Right lobe of liver (tissue), 6 donors: ENCODE results near the gene KLHDC7B. TPM values are rescaled to one million over a fixed set of nuclear protein-coding genes. Genes with fewer than 3 reads are reported as not detected.

Experiments
- ATAC-seq, 4 donors: fragments of 200-7000 bp; cut with Tn5 transposase; one replicate each; pipeline ENCODE4 v1.9.1; 2020; ENCODE audit warnings: mild to moderate bottlenecking in 4 of 4, moderate library complexity in 4 of 4
- DNase-seq, 3 donors: peaks; one replicate each; pipeline ENCODE4 v3.0.0-alpha.2; 2020
- H3K27ac ChIP-seq, 3 donors: fragments of 200-600 bp; one replicate each; pipeline ENCODE4 v1.8.0; 2022
- H3K27me3 ChIP-seq, 2 donors: fragments of 200-600 bp; one replicate each; pipeline ENCODE4 v1.8.0; 2022
- H3K36me3 ChIP-seq, 4 donors: fragments of 200-600 bp; sonication (generic) in 1 of 4; one replicate each; pipeline versions ENCODE4 v1.5.1 to v1.8.0; 2017 to 2022; ENCODE audit warnings: control low read depth in 1 of 4
- H3K4me1 ChIP-seq, 4 donors: fragments of 200-600 bp; sonication (generic) in 1 of 4; one replicate each; pipeline versions ENCODE4 v1.5.1 to v1.8.0; 2017 to 2022; ENCODE audit warnings: control low read depth in 1 of 4
- H3K4me3 ChIP-seq, 3 donors: fragments of 200-600 bp; one replicate each; pipeline ENCODE4 v1.8.0; 2022
- H3K9me3 ChIP-seq, 4 donors: fragments of 200-600 bp; sonication (generic) in 1 of 4; one replicate each; pipeline versions ENCODE4 v1.5.1 to v1.8.0; 2017 to 2022; ENCODE audit warnings: control low read depth in 1 of 4
- POLR2A ChIP-seq: fragments of 450-650 bp; IDR thresholded peaks from one replicate; pipeline ENCODE4 v1.6.1; 2017; ENCODE audit warnings: antibody characterized with exemption, mild to moderate bottlenecking
- WGBS: methylation state at CpG from one replicate; pipeline ENCODE4 v1.1.6; 2018; ENCODE audit warnings: low coverage, low lambda C conversion rate; ENCODE audit not compliant: insufficient coverage; ENCODE audit errors: missing lambda C conversion rate; 5-methylcytosine and 5-hydroxymethylcytosine counted together
- intact Hi-C, 2 donors: fragments of 100-400 bp; cut with DNase I; formaldehyde crosslinking; loops; one replicate each; pipeline versions ENCODE4 v1.11.2 to v1.14.1; 2022
- total RNA-seq, 6 experiments: library from RNA; depleted of rRNA in 2 of 6; stranded (reverse); fragments of >200 nt in 2 of 6; fragmentation: NEBNext Ultra II Directional in 3 of 6; extraction: Animal tissue kit (Norgen Biotek cat#: 25700) in 3 of 6; gene quantifications; one replicate each; pipeline versions ENCODE4 v1.1.0 to v1.2.4, GENCODE V29; 2016 to 2023
- TF ChIP-seq, protein P1 (sequence below), 4 donors: fragments of 200-600 bp in 3 of 4; fragments of 450-650 bp in 1 of 4; IDR thresholded peaks; one replicate each; pipeline versions ENCODE4 v1.5.1 to v1.8.0; 2016 to 2022; ENCODE audit warnings: antibody characterized with exemption in 4 of 4, mild to moderate bottlenecking in 2 of 4
- donor health status: DM: no; HTN: yes; CAD: no.
- donor health status: DM: no; HTN: no; CAD: no.
- donor health status: DM: no; HTN: no; CAD: no.
- donor health status: DM: no; HTN: yes; CAD: no.
- donor health status: DM: no; HTN: yes; CAD: no.

Gene KLHDC7B
- total RNA-seq, 6 experiments from 2014 or later: 0.07 to 1.4 (median 0.62) TPM; not detected in 2

DNA sequence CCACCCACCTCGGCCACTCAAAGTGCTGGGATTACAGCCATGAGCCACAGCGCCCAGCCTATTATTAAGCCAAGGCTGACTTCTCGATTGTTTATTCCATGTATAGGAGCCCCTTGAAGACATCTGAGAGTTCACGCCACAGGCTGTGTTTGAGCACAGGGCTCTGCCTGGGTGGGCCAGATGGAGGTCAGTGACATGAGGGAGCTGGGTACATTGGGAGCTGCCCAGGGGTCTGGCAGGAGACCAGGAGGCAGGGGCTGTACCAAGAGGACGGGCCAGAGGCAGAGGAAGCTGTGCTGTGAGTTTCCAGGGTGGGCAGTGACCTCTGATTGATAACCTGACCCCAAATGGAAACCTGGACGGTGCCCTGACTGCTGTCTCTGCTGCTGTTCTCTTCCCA lies 43.6 kb upstream of the KLHDC7B start:
- no peak for DNase-seq
- intact Hi-C loops: no loop called here
- WGBS: 84% methylated on average over 3 of the region's 6 CpGs
- Histone ChIP-seq H3K27me3 (no peaks in the 10 kb centered on the region), H3K27ac (no peak overlapping the region), H3K36me3 (peaks cover 0 to 17% (median 3%) of the 10 kb centered on the region in 4 donors), H3K4me1 (peaks cover 0 to 13% (median 2%) of the 10 kb centered on the region in 4 donors), H3K9me3 (no peaks in the 10 kb centered on the region), H3K4me3 (no peak overlapping the region)
- ATAC-seq: no peak
- TF ChIP-seq POLR2A: no peak
- TF ChIP-seq, protein P1, sequence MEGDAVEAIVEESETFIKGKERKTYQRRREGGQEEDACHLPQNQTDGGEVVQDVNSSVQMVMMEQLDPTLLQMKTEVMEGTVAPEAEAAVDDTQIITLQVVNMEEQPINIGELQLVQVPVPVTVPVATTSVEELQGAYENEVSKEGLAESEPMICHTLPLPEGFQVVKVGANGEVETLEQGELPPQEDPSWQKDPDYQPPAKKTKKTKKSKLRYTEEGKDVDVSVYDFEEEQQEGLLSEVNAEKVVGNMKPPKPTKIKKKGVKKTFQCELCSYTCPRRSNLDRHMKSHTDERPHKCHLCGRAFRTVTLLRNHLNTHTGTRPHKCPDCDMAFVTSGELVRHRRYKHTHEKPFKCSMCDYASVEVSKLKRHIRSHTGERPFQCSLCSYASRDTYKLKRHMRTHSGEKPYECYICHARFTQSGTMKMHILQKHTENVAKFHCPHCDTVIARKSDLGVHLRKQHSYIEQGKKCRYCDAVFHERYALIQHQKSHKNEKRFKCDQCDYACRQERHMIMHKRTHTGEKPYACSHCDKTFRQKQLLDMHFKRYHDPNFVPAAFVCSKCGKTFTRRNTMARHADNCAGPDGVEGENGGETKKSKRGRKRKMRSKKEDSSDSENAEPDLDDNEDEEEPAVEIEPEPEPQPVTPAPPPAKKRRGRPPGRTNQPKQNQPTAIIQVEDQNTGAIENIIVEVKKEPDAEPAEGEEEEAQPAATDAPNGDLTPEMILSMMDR (IDR thresholded peaks at IDR 0.05): no peak

DNA sequence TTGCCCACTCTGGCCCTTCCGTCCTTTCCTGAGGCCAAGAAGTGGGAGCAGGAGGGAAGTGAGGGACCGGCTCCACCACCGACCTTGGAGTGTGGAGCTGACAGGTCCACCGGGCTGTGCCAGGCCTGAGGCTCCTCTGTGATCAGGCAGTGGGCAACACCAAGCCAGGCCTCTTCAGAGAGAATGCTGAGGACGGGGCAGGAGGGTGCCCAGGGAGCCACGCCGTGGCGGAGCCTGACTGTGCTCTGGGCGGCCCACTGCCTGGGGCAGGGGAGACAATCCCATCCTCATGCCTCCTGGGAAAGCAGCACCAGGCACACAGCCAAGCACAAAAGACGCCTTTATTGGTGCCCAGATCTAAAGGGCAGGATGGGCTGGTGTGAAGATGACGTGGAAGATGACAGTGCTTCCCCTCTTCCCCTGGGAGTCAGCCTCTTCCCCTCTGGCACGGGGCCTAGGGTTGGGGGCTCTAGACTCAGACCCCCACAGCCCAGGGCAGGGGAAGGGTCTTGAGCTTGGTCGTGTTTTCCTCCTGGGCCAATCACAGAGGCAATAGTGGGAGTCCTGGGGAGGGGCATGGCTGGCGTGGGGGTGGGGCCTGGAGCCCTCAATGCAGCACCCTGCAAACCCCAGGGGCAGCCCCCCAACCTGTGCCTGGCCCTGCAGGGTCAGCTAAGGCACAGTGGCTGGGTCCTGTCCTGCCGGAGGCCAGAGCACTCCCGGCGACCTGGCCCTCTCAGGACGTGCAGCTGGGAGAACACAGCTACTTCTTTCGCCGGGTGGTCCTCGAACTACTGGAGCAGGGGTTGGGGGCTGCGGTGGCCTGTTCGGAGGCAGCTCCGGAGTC lies 42.8 kb upstream of the KLHDC7B start:
- peaks cover 0 to 11% (median 2%) of the 10 kb centered on the region in 4 donors for H3K4me1 ChIP-seq
- ATAC-seq: no peak
- DNase-seq: no peak
- no peak overlapping the region for H3K27ac ChIP-seq
- intact Hi-C loops: no loop called here
- no peaks in the 10 kb centered on the region for H3K27me3 ChIP-seq
- peaks cover 0 to 17% (median 3%) of the 10 kb centered on the region in 4 donors for H3K36me3 ChIP-seq
- 84% methylated on average over 3 of the region's 24 CpGs for WGBS
- TF ChIP-seq, protein P1 (IDR thresholded peaks at IDR 0.05): no peak
- no peak for TF ChIP-seq POLR2A
- H3K4me3 ChIP-seq: no peak overlapping the region
- no peaks in the 10 kb centered on the region for H3K9me3 ChIP-seq

GRCh38 chr22:50503475-50504145 lies 42.1 kb upstream of the KLHDC7B start:
- WGBS: no CpG with 5 or more reads among the region's 26 CpGs
- Histone ChIP-seq H3K27ac (no peak overlapping the region), H3K36me3 (peaks cover 0 to 17% (median 3%) of the 10 kb centered on the region in 4 donors), H3K9me3 (no peaks in the 10 kb centered on the region), H3K27me3 (no peaks in the 10 kb centered on the region), H3K4me3 (no peak overlapping the region), H3K4me1 (peaks cover 0 to 5% (median 3%) of the 10 kb centered on the region in 4 donors)
- intact Hi-C loops: no loop called here
- ATAC-seq: no peak
- TF ChIP-seq POLR2A: no peak
- TF ChIP-seq, protein P1 (IDR thresholded peaks at IDR 0.05): no peak
- no peak for DNase-seq

DNA sequence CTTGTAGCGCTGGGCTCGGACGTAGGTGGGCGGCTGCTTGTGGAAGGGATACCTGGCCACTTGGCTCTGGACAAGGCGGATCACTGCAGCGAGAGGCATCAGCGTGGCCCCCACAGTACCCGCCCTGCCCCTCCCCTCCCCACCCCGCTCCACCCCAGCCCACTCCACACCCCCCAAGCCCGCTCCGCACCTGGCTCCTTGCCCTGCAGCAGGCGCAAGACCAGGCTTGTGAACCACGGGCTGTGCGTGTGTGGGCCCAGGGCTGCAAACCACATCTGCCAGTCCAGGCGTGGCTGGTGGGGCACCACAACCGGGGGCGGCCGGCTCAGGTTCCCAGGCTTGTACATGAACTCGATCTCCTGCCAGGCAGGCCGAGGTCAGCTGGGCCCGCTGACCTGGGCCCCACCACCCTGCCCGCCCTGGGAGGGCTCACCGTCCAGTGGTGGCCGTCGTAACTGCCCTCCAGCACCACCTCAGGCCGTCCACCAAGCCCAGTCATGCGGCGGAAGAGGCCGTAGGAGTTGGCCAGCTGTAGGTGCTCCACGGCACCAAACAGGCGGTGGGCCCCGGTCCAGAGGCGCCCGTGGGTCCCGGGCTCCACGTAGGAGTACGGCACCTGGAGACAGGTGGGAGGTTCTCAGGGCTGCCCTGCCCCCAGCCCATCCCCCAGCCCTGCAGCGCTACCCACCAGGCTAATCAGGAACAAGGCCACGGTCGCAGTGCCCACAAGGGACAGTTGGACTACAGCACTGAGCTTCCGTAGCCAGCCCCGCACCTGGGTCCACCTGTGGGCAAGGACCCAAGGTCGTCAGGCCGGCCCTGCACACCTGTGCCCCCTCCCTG lies 41.1 kb upstream of the KLHDC7B start:
- DNase-seq (no peak), ATAC-seq (no peak)
- WGBS: 86% methylated on average over 9 of the region's 44 CpGs
- intact Hi-C loops: no loop called here
- peaks cover 0 to 17% (median 3%) of the 10 kb centered on the region in 4 donors for H3K36me3 ChIP-seq
- H3K27ac ChIP-seq: no peak overlapping the region
- no peaks in the 10 kb centered on the region for H3K27me3 ChIP-seq
- H3K9me3 ChIP-seq: no peaks in the 10 kb centered on the region
- H3K4me3 ChIP-seq: no peak overlapping the region
- TF ChIP-seq POLR2A: no peak
- TF ChIP-seq, protein P1 (IDR thresholded peaks at IDR 0.05): no peak
- peaks cover 0 to 10% (median 4%) of the 10 kb centered on the region in 4 donors for H3K4me1 ChIP-seq
